Hematopoietic multipotent progenitor cell (in vitro differentiated cells): Measurements from ENCODE around the gene DCUN1D5. TPM values are rescaled to one million over a fixed set of nuclear protein-coding genes. Genes with fewer than 3 reads are reported as not detected.

ENCODE experiments used
- DNase-seq, 3 donors: peaks; one replicate each; pipeline ENCODE4 v3.0.0-alpha.2; 2011 to 2015; ENCODE audit warnings: low read depth in 2 of 3, low spot score in 2 of 3
- total RNA-seq: library from RNA; depleted of rRNA; stranded (reverse); fragments of >200 nt; gene quantifications from one replicate; pipeline ENCODE4 v1.2.3, GENCODE V29; 2012

The DCUN1D5 gene
- total RNA-seq, result 25.6 TPM

DNA sequence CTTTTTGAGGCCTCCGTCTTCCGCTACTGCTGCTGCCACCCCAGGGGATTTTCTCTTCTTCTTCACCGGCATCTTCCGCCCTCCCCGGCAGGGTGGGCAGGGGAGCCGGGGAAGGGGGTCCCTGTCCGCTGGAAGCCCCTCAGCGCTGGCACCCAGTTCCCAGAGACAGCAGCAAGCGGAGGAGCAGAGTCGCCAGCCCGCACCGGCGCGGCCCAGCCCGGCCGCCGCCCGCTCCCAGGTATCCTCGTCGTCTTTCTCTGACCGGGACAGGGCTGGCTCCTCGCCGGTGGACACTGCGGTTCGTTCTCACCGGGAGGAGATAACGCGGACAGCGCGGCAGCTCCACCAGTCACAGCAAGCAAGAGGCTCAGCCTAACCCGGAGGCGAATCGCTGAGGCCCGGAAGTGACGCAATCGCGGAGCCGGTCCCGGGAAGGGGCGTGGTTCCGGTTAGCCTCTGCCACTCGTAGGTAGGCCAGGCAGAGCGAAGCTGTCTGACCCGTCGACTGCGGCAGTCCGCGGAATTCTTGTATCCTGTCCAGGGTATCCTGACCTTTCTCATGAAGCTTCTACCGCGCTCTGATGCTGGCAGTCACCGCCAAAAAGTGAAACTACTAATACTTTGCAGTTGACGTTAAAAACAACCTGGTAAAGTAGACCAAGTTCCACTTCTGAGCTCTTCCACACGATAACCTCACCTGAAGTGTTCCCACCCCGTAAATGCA is at the start of gene DCUN1D5:
TSS of gene DCUN1D5 (minus strand) at position 360 of the 724 bp plus-strand sequence. CDS start at position 72, 288 bp downstream.
- peak; percentile 83 to 92 (median 89) for DNase-seq

DNA sequence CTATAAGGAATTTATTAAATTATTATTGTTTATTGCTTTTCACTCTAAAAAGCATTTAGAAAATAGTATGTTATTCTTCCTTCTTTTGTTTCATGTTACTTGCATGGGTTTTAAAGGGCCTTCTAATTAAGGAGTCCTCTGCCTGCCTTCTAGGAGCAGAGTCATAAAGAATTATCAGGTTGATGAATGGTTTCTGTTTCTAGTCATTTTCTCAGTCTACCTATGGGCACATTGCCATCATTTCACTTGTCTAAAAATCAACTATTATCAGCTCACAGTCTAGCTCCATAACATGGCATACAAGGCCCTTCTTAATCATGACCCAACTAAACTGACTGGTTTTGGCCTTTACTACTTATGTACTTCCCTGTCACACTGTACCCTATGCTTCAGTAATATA is 33.5 kb upstream of the DCUN1D5 start:
- DNase-seq, result no peak

DNA sequence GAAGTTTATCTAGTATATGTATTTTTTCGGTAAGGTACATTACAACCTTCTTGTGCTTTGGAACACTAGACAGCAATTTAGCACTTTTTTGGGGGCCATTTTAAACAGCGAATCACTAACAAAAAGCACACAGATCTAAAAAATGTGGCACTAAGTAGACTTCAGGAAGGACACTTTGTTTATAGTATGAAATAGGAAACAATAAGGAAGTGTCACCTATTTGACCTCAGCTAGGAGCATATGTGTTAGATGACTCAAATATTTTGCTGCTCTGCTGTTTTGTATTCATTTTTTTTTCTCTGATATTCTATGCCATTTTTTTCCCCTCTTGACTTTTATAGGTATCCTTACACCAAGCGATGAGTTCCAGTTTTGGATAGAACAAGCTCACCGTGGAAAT is 22.9 kb upstream of the DCUN1D5 start:
- no peak for DNase-seq

DNA sequence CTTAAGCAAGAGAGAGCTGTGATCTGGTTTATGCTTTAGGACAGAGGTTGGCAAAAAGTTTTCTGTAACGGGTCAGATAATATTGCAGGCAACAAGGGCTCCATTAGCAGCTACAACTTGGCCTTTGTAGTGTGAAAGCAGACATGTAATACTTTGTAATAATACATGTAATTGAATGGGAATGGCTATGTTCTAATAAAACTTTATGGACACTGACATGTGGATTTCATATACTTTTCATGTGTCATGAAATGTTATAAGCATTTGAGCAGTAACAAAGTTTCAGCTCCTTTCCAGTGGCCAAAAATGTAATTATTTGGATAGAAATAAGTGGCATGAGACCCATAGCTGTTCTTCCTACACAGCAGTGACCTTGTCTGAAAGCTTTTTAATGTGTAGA is 20.4 kb upstream of the DCUN1D5 start:
- DNase-seq, result no peak

DNA sequence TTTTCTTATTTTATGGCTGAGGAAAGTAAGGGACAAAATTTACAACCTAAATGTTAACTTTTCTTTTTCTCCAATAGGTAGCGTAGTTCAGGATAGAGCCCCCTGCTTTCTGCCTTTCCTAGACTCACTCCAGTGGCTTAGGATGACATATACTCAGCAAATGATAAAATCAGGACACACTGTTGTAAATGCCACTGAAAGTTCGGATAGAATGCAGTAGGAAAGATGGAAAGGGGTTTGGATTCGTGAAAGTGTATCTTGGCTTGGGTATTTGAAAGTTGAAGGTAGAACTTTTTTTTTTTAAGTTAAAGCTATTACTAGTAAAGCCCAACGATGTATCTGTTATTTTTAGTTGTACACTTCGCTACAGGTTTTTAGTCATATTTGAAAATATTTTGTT is 19.4 kb upstream of the DCUN1D5 start:
- DNase-seq, result no peak

DNA sequence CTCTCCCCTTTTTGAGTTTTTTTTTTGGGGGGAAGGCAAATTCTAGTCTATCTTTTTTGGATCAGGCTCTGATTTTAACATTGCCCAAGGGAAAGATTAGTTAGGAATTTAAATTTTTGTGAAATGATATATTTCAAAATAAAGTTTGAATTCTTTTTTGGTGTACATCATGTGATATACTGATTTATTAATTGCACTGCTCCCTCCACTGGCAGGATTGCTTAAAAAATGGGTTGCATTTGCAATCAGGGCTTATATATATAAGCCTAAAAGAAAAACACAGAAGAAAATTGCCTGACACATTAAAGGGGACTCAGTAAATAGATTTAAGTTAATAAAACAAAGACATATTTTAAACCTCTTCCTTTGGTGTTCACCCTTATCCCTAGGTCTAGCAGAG is 18.4 kb upstream of the DCUN1D5 start:
- peak in 2 of 3 donors; percentile 14 to 32 for DNase-seq

DNA sequence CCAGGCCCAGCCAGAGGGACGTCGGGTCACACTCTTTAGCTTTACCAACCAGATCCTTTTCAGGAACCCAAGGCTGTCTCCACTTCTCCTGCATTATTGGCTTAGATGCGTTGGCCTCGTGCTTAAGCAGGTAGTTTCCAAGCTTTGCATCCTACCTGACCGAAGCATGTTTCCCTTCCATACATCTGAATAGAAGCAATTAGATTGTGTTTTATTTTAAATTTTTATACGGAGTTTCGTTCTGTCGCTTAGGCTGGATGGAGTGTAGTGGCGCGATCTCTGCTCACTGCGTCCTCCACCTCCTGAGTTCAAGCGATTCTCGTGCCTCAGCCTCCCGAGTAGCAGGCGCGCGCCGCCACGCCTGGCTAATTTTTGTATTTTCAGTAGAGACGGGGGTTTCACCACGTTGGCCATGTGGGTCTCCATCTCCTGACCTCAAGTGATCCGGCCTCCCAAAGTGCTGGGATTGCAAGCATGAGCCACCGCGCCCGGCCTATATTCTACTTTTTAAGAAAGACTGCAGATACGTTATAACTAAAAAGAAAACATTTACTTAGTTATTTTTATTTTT is 17.9 kb upstream of the DCUN1D5 start:
- no peak for DNase-seq

DNA sequence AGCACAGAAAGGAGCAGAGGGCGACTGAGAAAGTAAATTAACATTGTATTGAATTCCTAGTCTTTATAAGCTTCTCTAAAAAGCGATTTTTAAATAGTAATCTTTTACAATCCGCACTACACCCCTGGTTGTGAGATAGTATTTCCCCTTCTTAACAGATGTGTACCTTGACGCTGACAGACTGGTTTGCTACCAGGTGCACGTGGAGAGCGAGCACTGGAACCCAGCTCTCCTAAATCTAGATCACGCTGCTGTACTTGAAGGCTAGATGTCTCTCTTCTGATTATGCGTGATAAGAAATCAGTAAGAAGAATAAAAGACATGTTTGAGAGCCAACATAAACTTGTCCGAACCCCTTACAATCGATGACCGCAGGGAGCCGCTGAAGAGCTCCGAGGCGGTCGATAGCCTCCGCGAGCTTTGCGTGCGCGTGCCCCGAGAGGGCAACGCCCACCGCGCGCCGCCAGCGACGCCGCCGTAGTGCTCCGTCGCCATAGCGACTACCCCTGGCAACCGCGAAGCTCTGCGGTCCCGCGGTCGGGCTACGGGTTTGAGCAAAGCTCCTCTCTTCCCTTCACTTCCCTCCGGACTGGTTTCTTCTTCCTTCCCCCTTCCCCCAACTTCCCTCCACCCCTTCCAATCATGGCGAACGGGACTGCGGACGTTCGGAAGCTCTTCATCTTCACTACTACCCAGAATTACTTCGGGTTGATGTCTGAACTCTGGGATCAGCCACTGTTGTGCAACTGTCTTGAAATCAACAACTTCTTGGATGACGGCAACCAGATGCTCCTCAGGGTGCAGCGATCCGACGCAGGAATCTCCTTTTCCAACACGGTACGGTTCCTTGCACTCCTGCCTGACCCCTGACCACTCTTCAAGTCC is 17.2 kb upstream of the DCUN1D5 start, which contains the start of gene DYNC2H1:
TSS of gene DYNC2H1 (plus strand) at position 494 of the 885 bp plus-strand sequence. CDS start at position 643, 149 bp downstream.
- DNase-seq, result peak; percentile 79 to 89 (median 89)

DNA sequence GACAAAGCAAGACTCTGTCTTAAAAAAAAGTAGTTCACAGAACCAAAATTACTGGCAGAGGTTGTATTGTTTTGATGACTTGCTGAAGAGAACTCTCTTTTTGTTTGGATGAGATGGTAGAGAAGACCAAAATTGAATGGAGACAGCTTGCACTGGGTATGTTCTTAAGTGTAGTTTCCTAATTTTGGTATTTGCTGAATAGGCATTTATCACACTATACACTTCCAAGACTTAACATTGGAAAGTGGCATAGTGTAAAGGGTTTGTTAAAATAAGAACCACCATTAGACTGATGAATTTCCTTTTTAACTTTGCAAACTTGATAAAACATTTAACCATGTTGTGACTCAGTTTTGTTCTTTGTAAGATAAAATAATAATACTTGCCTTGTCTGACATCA is 5.3 kb upstream of the DCUN1D5 start:
- no peak for DNase-seq

DNA sequence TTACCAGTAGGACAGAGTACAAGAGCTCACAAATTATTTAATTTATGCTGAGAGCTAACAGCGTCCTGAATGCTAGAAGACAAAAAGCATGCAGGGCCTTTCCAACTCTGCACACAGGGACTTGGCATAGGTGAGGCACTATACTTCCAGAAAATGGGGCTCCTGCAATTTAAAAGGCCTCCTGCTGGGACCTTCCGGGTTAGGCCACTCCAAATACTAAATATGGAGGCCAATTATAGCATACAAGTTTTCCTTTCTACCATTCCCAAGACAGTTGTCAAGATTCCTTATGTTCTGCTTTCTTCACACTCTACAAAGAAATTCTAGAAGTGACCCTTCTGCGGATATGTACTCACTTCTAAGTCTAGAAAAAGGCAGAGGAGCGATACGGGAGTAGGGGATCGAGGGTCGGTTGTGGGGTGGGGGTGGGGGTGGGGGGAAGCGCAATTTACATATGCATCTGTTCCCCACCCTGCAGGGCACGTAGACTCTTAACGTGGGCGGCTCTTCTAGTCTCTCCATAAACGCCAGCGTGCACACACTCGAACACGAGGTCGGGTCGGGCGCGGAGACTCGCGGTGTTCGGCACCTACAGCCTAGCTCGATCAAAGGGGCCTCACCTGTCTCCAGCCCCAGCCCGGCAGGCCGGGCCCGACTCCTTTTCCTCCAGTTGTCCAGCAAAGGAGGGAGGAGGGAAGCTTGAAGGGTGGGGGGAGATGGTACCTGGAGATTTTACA is 728 bp downstream of the DCUN1D5 start:
- peak in 2 of 3 donors; percentile 33 to 58 for DNase-seq

DNA sequence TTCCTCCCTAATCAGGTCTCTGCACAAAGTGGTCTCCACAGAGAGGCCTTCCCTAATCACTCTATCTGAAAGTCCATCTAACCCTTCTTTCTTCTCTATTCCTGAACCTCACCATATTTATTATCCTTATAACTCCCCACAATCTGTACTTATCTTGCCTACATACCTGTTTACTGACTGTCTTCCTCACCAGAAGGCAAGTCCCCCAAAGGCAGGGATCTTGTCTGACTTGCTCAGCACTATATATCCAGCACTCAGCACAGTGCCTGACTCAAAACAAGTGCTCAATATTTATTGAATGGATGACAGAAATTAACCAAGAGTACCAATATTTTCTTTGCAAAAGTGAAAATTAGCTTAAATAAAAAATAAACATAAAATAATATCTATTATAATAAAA is 5.5 kb downstream of the DCUN1D5 start:
- no peak for DNase-seq

DNA sequence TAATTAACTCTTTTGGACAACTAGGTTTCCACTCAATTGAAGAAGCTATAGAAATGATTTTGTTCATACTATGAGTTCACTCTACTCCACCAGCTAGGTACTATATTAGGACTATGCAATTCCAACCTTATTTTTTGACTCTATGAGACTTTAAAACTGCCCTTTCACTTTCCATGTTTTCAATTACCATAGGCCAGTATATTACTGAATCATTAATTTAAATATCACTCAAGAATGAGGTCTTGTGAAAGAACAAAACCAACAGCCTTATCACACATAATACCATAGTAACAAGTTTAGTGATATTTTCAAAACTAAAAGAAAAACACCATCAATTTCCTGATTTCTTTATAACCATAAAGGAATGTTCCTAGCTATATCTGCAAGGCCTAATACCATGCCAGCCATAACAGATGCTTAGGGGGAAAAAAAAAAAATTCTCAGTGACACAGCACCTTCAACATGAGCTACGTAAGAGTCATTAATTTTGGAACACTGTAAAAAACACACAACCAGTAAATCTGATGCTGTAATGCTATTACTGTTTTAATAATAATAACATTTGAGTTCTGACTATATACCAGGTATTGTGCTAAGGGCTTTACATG is 6.1 kb downstream of the DCUN1D5 start:
- no peak for DNase-seq

DNA sequence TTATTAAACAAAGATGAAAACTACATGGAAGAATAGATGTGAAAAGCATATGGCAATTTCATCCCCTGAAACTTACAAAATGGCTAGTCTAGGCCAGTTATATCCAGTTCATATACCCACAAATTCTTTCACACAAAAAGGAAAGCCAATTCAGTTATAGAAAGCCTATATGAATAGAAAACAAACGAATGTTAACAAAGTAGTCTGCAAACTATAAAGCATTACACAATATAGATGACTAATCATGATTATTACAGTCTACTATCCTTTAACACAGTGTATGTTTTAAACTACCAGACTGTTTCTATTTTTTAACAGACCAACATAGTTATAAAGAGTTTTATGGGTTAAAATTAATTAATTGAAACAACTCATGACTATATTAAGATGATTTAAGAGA is 12.1 kb downstream of the DCUN1D5 start:
- no peak for DNase-seq

DNA sequence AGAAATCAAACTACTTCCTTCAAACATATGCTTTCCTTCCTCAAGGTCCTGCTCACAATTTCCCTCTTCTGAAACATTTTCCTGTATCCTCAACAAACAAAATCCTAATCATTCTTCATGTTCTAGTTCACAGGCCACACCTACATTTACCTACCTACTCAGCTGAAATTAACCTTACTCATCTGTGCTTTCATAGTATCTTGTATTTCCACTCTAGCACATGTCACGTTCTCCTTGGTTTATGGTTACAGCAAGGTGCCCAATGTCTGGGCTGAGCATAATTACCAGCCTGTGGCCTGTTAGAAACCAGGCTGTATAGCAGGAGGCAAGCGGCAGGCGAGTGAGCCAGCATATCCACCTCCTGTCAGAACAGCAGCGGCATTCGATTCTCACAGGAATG is 13.2 kb downstream of the DCUN1D5 start:
- DNase-seq, result no peak

DNA sequence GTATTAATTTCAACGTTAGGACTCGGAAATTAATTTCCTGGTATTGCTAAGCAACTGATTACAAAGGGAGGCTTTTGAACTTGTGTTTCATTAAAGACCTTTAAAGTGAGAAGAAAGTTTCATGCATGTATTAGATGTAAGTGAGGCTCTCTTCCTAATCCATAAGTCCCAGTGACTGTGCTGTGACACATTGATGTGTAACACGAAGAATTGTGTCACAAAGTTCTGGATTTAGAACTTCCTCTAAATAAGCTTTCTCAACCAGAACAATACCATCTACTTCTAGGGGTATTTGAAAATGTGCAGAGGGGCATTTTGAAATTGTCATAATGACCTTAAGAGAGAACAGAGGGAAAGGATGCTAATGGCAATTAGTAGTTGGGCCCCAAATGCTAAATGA is 14.4 kb downstream of the DCUN1D5 start:
- DNase-seq, result no peak

DNA sequence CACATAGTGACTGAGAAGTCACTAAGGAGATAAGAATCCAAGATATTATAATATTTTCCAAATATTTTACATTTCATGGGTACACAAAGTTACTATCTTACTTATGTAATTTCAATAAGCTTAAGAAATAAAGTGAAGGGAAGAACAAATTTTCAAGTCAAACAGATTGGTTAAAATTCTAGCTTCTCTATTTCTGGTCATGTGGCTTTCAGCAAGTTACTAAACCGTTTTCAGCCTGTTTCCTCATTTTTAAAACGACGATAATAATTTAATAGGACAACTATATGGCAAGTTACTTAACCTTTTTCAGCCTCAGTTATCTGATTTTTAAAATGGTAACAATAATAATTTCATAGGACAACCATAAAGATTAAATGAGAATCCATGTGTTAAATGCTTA is 15.6 kb downstream of the DCUN1D5 start:
- DNase-seq, result no peak

DNA sequence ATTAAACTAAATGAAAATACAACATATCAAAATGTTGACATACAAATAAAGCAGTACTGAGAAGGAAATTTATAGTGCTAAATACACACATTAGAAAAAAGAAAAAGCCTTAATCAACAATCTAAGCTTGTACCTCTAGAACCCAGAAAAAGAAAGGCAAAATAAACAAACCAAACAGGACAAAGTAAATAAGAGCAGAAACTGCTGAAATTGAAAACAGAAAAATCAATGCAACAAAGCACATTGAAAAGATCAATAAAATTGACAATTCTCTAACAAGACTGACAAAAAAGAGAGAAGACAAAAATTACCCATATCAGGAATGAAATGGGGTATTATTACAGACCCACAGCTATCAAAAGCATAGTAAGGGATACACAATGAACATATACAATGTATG is 21.0 kb downstream of the DCUN1D5 start:
- DNase-seq, result no peak

DNA sequence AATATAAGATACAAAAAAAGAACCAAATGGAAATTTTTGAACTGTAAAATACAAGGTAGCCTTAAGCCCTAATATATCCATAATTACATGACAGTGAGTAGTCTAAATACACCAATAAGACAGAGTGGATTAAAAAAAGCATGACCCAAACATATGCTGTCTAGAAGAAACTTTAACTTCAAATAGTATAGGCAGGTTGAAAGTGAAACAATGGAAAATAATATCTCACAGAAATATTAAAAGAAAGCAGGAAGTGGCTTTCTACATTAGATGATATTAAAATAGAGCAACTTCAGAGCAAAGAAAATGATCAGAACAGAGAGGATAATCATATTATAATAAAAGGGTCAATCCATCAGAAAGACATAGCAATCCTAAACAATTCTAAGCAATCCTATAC is 21.8 kb downstream of the DCUN1D5 start:
- peak in 1 of 3 donors; percentile 4 for DNase-seq

DNA sequence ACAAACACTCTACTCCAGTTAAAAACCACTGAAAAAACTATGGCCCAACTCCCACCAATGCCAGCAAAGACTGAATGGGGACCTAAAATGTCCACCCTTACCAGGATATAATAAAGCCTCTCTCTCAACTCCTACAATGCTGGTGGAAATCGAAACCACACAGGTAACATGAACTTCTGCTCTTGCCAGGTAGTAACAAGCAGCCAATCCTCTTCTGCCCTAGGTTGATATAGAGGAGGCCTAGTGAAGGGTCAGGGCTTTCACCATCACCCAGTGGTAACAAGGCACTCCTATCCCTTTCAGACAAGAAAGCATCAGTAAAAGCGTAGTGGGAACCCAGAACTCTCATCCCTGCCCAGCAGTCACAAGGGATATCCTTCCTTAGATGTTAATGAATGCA is 22.6 kb downstream of the DCUN1D5 start:
- no peak for DNase-seq

DNA sequence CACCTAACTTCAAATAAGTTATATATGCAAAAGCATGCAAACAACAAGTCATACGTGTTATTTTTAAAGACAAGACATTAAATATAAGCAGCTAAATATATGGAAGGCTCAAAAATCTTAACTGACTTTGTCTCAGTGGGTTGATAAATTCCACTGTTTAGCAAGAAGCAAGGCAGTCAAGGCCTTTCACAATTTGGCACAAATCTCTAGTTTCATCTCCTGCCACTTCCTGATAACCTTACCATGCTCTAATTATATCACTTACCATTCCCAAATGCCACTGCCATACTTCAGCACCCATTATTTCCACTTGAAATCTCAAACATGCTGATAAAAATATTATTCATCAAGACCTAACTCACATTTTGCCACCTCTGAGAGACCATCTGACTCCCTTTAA is 24.8 kb downstream of the DCUN1D5 start:
- DNase-seq, result no peak
